IPS-18c (cell line): ENCODE results near the gene TPR.

Source experiments
- H3K4me3 ChIP-seq: 2 replicates; pipeline ENCODE4 v1.7.0; 2013; ENCODE audit warnings: low read depth, mild to moderate bottlenecking, low read length, moderate library complexity; ENCODE audit not compliant: insufficient read depth
- H3K9me3 ChIP-seq: one replicate; pipeline ENCODE4 v1.6.1; 2013; ENCODE audit warnings: mild to moderate bottlenecking, low read length, moderate library complexity; ENCODE audit not compliant: control insufficient read depth, insufficient read depth

TPR gene

DNA sequence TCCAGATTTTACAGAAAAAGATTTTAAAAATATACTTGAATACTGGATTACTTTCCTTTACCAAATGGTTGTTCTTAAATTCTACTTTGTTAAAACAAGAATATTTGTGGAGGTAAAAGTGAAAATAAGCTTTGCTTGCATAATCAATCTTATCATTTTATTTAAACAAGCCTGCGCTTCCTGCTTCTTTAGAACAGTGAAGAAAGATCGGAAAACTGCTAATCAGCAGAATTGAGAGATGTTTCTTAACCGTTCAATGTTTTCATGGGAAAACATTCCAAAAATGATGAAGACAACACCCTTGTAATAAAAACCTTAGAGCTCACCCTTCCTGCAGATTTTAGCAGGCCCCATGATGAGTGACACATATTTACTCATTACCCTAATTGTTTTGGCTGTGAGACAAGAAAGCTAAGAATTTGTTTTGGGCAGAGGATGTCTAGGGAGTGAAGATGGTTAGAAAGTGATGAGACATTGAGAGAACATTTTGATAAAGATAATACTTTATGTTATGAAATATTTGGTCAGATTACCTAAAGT lies 72.6 kb downstream of the TPR start:
- Histone ChIP-seq H3K9me3 (no peaks in the 10 kb centered on the region), H3K4me3 (no peak overlapping the region)

DNA sequence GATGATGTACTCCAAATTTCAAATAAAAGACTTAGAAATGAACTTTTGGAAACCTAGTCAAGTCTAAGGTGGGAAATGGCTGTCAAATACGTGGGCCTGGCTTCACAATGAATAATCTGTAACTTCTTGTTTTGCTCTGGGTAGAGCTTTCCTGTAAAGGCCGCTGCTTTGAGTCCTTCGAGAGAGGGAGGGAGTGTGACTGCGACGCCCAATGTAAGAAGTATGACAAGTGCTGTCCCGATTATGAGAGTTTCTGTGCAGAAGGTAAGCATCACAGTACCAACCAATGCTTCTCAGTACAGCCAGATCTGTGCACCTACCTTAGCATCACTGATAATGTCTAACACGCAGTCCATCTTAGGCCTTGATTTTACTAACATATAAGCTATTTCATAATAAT lies 73.6 kb downstream of the TPR start:
- no peak overlapping the region for H3K4me3 ChIP-seq
- no peaks in the 10 kb centered on the region for H3K9me3 ChIP-seq

DNA sequence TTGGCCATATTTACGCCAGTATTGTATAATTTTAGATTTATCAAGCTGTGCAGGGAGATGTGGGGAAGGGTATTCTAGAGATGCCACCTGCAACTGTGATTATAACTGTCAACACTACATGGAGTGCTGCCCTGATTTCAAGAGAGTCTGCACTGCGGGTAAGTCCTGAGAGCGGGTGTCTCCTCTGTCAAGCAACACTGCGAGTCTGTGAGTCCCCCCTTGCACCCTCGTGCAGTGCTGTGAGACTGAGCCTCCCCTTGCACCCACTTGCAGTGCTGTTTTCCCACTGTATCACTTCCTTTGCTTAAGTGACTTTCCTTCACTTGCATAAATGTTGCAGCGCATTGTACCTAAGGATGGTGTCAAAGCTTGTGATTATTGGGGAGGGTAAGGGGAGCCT lies 75.0 kb downstream of the TPR start:
- H3K9me3 ChIP-seq = no peaks in the 10 kb centered on the region
- no peak overlapping the region for H3K4me3 ChIP-seq

- H3K4me3 ChIP-seq = no peak overlapping the region
Measured at GRCh38 chr1:186299570-186299969, 75.5 kb downstream of the TPR start.

DNA sequence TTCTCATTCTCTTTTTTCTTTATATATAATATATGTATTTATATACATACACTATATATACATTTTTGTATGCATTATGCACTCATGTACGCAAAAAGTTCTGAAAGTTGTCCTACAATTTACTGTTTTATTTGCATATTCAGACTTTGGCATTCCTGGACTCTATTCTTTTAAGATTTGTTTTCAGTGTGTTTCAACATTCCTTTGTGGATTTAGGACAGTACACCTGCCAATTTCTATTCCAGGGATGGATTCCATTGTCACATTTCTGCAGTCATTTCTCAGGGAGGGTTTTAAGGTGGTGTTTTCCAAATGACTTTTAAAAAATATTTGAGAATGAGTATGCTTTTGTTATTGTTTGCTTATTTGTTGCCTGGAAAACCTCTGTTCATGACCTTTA lies 76.2 kb downstream of the TPR start:
- no peak overlapping the region for H3K4me3 ChIP-seq
- no peaks in the 10 kb centered on the region for H3K9me3 ChIP-seq

More at GRCh38 chr1:186299570-186299969, 75.5 kb downstream of the TPR start:
- H3K9me3 ChIP-seq = no peaks in the 10 kb centered on the region

DNA sequence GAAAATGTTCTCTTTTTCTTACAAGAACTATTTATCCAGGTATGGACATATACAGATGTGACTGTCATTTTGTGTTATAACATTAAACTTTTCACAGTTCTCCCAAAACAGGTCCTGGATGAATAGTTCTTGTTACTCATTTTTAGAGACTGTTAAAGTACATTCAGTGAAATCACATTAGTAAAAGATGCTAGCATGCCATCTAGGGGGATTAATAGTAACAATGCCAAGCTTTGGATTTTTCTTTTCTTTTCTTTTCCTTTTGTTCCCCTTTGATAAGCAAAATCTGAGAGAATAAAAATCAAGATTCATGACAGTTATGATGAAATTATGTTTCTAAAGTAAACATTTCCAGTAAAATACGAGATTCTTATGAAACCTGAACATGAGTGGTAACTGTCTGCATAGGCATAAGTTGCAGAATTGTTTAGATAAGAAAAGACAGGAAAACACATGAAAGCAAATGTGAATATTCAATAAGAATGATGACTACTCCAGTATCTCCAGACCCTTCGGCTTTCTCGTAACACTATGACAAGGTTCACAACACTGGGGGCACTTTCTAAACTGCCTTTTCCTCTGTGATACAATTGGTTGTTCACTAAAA lies 77.5 kb downstream of the TPR start:
- no peaks in the 10 kb centered on the region for H3K9me3 ChIP-seq
- no peak overlapping the region for H3K4me3 ChIP-seq

DNA sequence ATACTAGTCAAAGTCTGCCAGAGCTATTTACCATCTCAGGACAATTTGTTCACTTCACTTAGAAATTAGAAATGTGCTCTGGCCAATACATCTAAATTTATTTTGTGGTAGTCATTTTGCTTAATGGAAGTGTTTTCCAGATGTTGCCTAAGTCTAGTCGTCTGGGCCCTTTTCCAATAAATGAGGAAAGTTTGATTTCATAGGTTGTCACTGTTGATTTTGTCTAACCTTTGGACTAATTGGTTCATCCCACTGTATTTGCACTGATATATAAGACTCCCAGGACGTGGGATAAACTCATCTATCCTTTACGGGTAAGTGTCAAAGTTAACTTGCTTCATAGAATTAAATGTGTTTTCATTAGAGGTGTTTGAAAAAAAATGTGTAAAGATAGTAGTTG lies 79.1 kb downstream of the TPR start, which contains the start of gene PRG4:
PRG4 (plus strand) TSS at position 300 of the 400 bp plus-strand sequence.
- Histone ChIP-seq H3K9me3 (no peaks in the 10 kb centered on the region), H3K4me3 (no peak within 1 kb of the TSS)

DNA sequence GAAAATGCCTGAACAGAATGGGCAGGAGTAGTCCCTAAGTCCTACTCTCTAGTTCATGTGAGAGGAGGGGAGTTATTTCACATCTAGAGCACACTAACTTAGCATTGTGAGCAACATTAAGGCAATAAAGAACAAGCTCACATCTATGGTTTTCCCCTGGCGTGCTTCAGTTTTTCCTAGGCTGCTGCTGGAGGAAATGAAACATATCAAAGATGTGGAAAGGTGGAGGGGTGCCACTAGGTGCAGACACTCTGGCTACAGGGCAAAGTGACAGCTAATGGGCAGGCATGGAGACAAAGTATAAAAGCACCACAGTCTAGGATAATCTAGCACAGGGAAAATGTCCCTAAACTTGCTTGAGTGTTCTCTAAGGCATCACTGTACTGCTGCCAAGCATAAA lies 82.2 kb downstream of the TPR start:
- no peaks in the 10 kb centered on the region for H3K9me3 ChIP-seq

DNA sequence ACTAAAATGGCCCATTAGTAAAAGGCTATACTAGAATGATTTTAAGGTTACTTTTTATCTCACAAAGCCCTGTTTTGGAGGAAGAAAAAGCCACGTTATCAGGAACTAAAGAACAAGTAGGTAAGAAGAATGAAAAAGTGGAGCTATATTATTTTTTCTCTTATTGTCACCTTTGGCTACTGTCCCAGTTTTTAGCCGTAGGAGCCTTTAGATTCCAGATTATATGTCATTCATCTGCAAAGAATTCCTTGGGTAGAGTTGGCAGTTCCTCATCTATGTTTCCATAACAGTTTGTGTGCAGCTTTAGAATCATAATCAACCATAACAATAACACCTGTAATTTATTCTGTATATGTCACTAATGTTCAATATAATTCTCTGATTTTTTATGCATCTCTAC lies 83.8 kb downstream of the TPR start:
- Histone ChIP-seq H3K4me3 (no peak overlapping the region), H3K9me3 (no peaks in the 10 kb centered on the region)

More for the DNA sequence above, 82.2 kb downstream of the TPR start:
- no peak overlapping the region for H3K4me3 ChIP-seq

- Histone ChIP-seq H3K4me3 (no peak overlapping the region), H3K9me3 (no peaks in the 10 kb centered on the region)
Measured at GRCh38 chr1:186289943-186290545, 85.0 kb downstream of the TPR start.

GRCh38 chr1:186286615-186287315 lies 88.3 kb downstream of the TPR start:
- no peaks in the 10 kb centered on the region for H3K9me3 ChIP-seq
- no peak overlapping the region for H3K4me3 ChIP-seq

DNA sequence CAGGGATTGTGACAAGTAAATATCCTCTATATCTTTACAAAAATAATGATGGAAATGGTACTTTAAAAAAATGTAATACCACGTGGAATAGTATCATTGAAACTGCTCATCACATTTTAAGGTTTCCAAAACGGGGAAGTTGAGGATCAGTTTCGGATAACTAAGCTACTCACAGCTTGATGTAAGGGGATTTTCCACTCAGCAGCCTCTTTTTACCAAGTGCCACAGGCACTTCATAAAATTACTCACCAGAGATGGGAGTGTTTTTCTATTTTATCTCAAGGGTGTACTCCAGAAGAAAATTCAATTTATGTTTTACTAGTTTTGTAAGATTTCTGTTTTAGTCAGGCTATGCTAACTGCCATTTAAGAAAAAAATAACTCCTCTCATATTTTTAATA lies 91.7 kb downstream of the TPR start:
- no peaks in the 10 kb centered on the region for H3K9me3 ChIP-seq
- H3K4me3 ChIP-seq = no peak overlapping the region

DNA sequence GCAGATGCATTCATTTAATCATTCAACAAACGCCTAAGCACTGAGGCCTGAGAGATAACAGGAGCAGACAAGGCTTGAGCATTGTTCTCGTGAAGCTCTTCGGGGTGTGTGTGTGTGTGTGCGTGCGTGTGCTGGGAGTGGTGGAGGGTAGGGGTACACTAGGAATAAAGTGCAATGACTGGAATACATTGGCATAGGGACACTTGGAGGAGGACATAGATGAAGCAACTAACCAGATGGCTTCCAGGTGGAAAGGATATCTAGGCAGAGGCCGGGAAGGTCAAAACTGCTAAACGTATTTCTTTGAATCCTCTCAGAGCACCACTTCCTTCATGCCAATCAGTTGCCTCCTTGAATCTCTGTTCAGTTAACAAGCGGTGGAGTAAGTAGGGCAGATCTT lies 92.6 kb downstream of the TPR start:
- no peak overlapping the region for H3K4me3 ChIP-seq
- H3K9me3 ChIP-seq = no peaks in the 10 kb centered on the region

DNA sequence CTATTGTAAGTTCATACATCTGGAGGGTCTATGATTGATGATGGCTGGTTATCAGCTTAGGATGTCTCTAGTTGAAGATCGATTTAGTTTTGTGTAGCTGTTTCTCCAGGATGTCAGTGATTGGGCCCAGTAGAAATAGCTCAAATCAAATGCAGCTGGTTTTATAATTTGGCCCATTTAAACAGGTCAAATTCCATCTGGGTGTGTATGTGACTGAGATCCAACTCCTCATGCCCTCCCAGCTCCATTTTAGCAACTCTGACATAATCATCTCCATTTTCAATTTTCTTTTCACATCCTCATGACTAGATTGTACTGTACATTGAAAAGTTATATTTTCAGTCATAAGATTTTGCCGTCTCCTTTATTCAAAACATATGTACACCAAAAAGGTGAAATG lies 99.2 kb downstream of the TPR start:
- Histone ChIP-seq H3K4me3 (no peak overlapping the region), H3K9me3 (no peaks in the 10 kb centered on the region)

GRCh38 chr1:186272486-186272885 lies 102.6 kb downstream of the TPR start:
- Histone ChIP-seq H3K9me3 (no peaks in the 10 kb centered on the region), H3K4me3 (no peak overlapping the region)

DNA sequence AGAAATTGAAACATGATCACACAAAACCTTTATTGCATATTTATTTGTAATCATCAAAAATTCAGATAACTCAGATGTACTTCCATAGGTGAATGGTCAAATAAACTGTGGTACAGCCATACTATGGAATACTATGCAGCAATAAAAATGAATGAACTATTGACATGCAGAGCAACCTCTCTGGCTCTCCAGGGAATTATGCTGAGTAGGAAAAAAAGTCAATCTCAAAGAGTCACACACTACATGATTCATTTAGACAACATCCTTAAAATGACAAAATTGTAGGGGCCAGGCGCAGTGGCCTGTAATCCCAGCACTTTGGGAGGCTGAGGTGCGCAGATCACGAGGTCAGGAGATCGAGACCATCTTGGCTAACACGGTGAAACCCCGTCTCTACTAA lies 104.0 kb downstream of the TPR start:
- H3K9me3 ChIP-seq = no peaks in the 10 kb centered on the region
- H3K4me3 ChIP-seq = no peak overlapping the region
